ENCODE data around the gene NEGR1. TPM values are rescaled to one million over a fixed set of nuclear protein-coding genes. Genes with fewer than 3 reads are reported as not detected.

Gene NEGR1
- total and polyA plus RNA-seq, 9 of the 15 experiments (the other 6 are each of a cell fraction or from before 2014, with no cell fraction given), result not detected

- Histone ChIP-seq H3K4me1 (replicated peaks in 1 of 2; ENCODE audit: control insufficient read depth in 2 of 2, insufficient read depth in 2 of 2, low read length in 2 of 2) (no peaks in the 10 kb centered on the region), H3K9me1 (ENCODE audit: control insufficient read depth, insufficient read depth, low read length) (no peaks in the 10 kb centered on the region), H3K27me3 (ENCODE audit: control insufficient read depth in 2 of 2, insufficient read depth in 2 of 2, low read length in 2 of 2) (no peaks in the 10 kb centered on the region), H4K20me1 (replicated peaks; ENCODE audit: control insufficient read depth, insufficient read depth, low read length) (no peaks in the 10 kb centered on the region), H2AFZ (ENCODE audit: low read depth, low read length) (no peak overlapping the region), H3K36me3 (ENCODE audit: control insufficient read depth, insufficient read depth, low read length) (no peaks in the 10 kb centered on the region), H3K4me2 (ENCODE audit: insufficient read depth, low read length) (no peak overlapping the region), H3K27ac (ENCODE audit: extremely low read depth, low read depth, low read length) (no peak overlapping the region), H3K9me3 (replicated peaks; ENCODE audit: control insufficient read depth, insufficient read depth, low read depth, low read length) (no peaks in the 10 kb centered on the region), H3K9ac (ENCODE audit: insufficient read depth in 1 of 2, low read depth in 2 of 2, low read length in 2 of 2) (no peak overlapping the region), H3K4me3 (no peak overlapping the region), H3K79me2 (ENCODE audit: control insufficient read depth, insufficient read depth, low read length) (no peaks in the 10 kb centered on the region)
- intact Hi-C loops (cut with micrococcal nuclease), result no loop called here
- DNase-seq (ENCODE audit: extremely low read depth in 1 of 4, low spot score in 3 of 4) (no peak), FAIRE-seq (no peak), ATAC-seq (no peak)
- ChIA-PET POLR2A (no interaction called here), CTCF (ENCODE audit: low intra/inter-chr PET ratio) (no interaction called here)
- no peak for TF ChIP-seq BACH1 (tag; IDR thresholded peaks at IDR 0.05)
- no peak for TF ChIP-seq ZNF766 (CRISPR knock-in tag; conservative IDR thresholded peaks at IDR 0.05)
- no peak for TF ChIP-seq PURB (CRISPR knock-in tag; IDR thresholded peaks at IDR 0.05; ENCODE audit: low read depth)
- TF ChIP-seq GATAD2A (IDR thresholded peaks at IDR 0.05), result no peak
- TF ChIP-seq ZNF354B (CRISPR knock-in tag; IDR thresholded peaks at IDR 0.05), result no peak
- WGBS (ENCODE audit: insufficient coverage, low coverage, missing lambda C conversion rate), result 0% methylated on average over 1 of the region's 1 CpG
- no TSS peak for BruUV-seq (replicated peaks)
- in situ Hi-C loops (cut with MboI), result no loop called here
These were observed 544.1 kb downstream of the NEGR1 start for GRCh38 chr1:71738256-71738655.

GRCh38 chr1:71737768-71738167 lies 544.6 kb downstream of the NEGR1 start:
- CTCF ChIA-PET (ENCODE audit: low intra/inter-chr PET ratio), result no interaction called here
- POLR2A ChIA-PET, result no interaction called here

More at GRCh38 chr1:71737768-71738167, 544.6 kb downstream of the NEGR1 start:
- no TSS peak for BruUV-seq (replicated peaks)
- FAIRE-seq, result no peak
- intact Hi-C loops (cut with micrococcal nuclease), result no loop called here
- Histone ChIP-seq H3K9ac (ENCODE audit: insufficient read depth in 1 of 2, low read depth in 2 of 2, low read length in 2 of 2) (no peak overlapping the region), H3K27me3 (ENCODE audit: control insufficient read depth in 2 of 2, insufficient read depth in 2 of 2, low read length in 2 of 2) (no peaks in the 10 kb centered on the region), H3K36me3 (ENCODE audit: control insufficient read depth, insufficient read depth, low read length) (no peaks in the 10 kb centered on the region), H2AFZ (ENCODE audit: low read depth, low read length) (no peak overlapping the region), H3K9me3 (replicated peaks; ENCODE audit: control insufficient read depth, insufficient read depth, low read depth, low read length) (no peaks in the 10 kb centered on the region), H3K79me2 (ENCODE audit: control insufficient read depth, insufficient read depth, low read length) (no peaks in the 10 kb centered on the region), H3K27ac (ENCODE audit: extremely low read depth, low read depth, low read length) (no peak overlapping the region), H3K9me1 (ENCODE audit: control insufficient read depth, insufficient read depth, low read length) (no peaks in the 10 kb centered on the region), H3K4me3 (no peak overlapping the region), H4K20me1 (replicated peaks; ENCODE audit: control insufficient read depth, insufficient read depth, low read length) (no peaks in the 10 kb centered on the region), H3K4me1 (replicated peaks in 1 of 2; ENCODE audit: control insufficient read depth in 2 of 2, insufficient read depth in 2 of 2, low read length in 2 of 2) (no peaks in the 10 kb centered on the region), H3K4me2 (ENCODE audit: insufficient read depth, low read length) (no peak overlapping the region)
- 0% methylated on average over 3 of the region's 3 CpGs for WGBS (ENCODE audit: insufficient coverage, low coverage, missing lambda C conversion rate)
- in situ Hi-C loops (cut with MboI), result no loop called here
- TF ChIP-seq DIDO1 (tag; IDR thresholded peaks at IDR 0.05; ENCODE audit: low read depth) (no peak), SIRT6 (IDR thresholded peaks at IDR 0.05; ENCODE audit: low read depth, low read length) (no peak), ZNF592 (IDR thresholded peaks at IDR 0.05) (no peak), PRMT5 (CRISPR knock-in tag; IDR thresholded peaks at IDR 0.05) (no peak)
- DNase-seq (ENCODE audit: extremely low read depth in 1 of 4, low spot score in 3 of 4), result no peak
- ATAC-seq, result no peak
